CD4-positive, CD25-positive, alpha-beta regulatory T cell (primary cell): ENCODE measurements around the gene EZR. TPM values are rescaled to one million over a fixed set of nuclear protein-coding genes. Genes with fewer than 3 reads are reported as not detected.

Source experiments
- ATAC-seq, 2 donors: fragments of 150-1000 bp; cut with Tn5 transposase; one replicate each; pipeline ENCODE4 v1.10.0; 2021; ENCODE audit warnings: low read depth in 2 of 2, moderate number of reproducible peaks in 2 of 2, moderate library complexity in 1 of 2
- DNase-seq, 3 donors: peaks; one replicate each; pipeline versions ENCODE4 v3.0.0 to v3.0.0-alpha.2; 2012 to 2022; ENCODE audit warnings: mixed read lengths in 1 of 3
- H3K27ac ChIP-seq: one replicate; pipeline ENCODE4 v1.7.0; 2013; ENCODE audit warnings: mild to moderate bottlenecking, low read length; ENCODE audit not compliant: insufficient read depth, poor library complexity, severe bottlenecking
- H3K27me3 ChIP-seq: one replicate; pipeline ENCODE4 v1.7.0; 2013; ENCODE audit warnings: low read length; ENCODE audit not compliant: control insufficient read depth, insufficient read depth
- H3K36me3 ChIP-seq: one replicate; pipeline ENCODE4 v1.7.0; 2013; ENCODE audit warnings: mild to moderate bottlenecking, low read length, moderate library complexity; ENCODE audit not compliant: control insufficient read depth, insufficient read depth
- H3K4me1 ChIP-seq: 2 replicates; pipeline ENCODE4 v1.7.0; 2013; ENCODE audit warnings: mild to moderate bottlenecking, low read length; ENCODE audit not compliant: insufficient read depth, control insufficient read depth, poor library complexity, severe bottlenecking
- H3K4me3 ChIP-seq: one replicate; pipeline ENCODE4 v1.7.0; 2013; ENCODE audit warnings: low read depth, mild to moderate bottlenecking, low read length, moderate library complexity
- H3K9me3 ChIP-seq, 2 experiments: 1 replicate in 1 of 2; 2 replicates in 1 of 2; pipeline ENCODE4 v1.7.0; 2013; ENCODE audit warnings: low read length in 2 of 2, mild to moderate bottlenecking in 1 of 2, moderate library complexity in 1 of 2; ENCODE audit not compliant: control insufficient read depth in 2 of 2
- H3K27ac Mint-ChIP-seq, 3 donors: one replicate each; pipeline ENCODE4 v1.8.0; 2020 to 2022; ENCODE audit warnings: mild to moderate bottlenecking in 3 of 3, mixed read lengths in 3 of 3, moderate library complexity in 2 of 3
- H3K27me3 Mint-ChIP-seq: one replicate; pipeline ENCODE4 v1.8.0; 2022; ENCODE audit warnings: mild to moderate bottlenecking, mixed read lengths
- H3K36me3 Mint-ChIP-seq: one replicate; pipeline ENCODE4 v1.8.0; 2020; ENCODE audit warnings: mixed read lengths
- H3K4me1 Mint-ChIP-seq, 4 donors: one replicate each; pipeline ENCODE4 v1.8.0; 2020 to 2022; ENCODE audit warnings: mixed read lengths in 4 of 4, mild to moderate bottlenecking in 1 of 4
- H3K4me3 Mint-ChIP-seq, 4 donors: one replicate each; pipeline ENCODE4 v1.8.0; 2020 to 2022; ENCODE audit warnings: mild to moderate bottlenecking in 4 of 4, mixed read lengths in 4 of 4, moderate library complexity in 3 of 4
- H3K9me3 Mint-ChIP-seq, 7 donors: one replicate each; pipeline ENCODE4 v1.8.0; 2020 to 2022; ENCODE audit warnings: mixed read lengths in 7 of 7, mild to moderate bottlenecking in 3 of 7, moderate library complexity in 2 of 7
- polyA plus RNA-seq, 4 donors: library from polyadenylated mRNA; unstranded; fragments of 300-500 nt; fragmentation: Illumina TruSeq; gene quantifications; one replicate each; pipeline ENCODE4 v1.2.3, GENCODE V29; 2021
- total RNA-seq: library from RNA; stranded (reverse); gene quantifications from one replicate; pipeline ENCODE4 v1.2.3, GENCODE V29; 2022

Gene EZR
- total and polyA plus RNA-seq, 5 donors from 2014 or later: 310 to 559 (median 396) TPM

DNA sequence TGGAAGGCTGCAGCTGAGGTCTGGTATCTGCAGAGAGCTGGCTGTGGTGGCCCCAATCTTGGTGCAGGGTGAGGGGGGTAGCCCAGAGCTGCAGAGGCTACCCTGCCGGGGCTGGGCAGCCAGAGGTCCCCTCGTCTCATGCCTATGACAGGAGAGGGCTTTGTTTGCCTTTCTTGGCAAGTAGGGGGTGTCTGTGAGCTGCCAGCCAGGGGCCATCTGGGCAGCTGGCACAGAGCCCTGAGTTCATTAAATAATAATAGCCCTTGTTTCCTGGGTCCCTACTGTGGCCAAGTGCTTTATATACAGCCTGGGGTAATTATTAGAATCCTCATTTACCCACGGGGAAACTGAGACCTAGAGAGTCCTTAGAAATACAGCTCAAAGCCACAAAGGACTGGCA is 66.6 kb downstream of the EZR start:
- Histone ChIP-seq H3K36me3 (peaks cover 32% of the 10 kb centered on the region), H3K27ac (no peak overlapping the region), H3K4me3 (no peak overlapping the region), H3K27me3 (no peaks in the 10 kb centered on the region), H3K9me3 (no peaks in the 10 kb centered on the region), H3K4me1 (no peaks in the 10 kb centered on the region)
- no peaks in the 10 kb centered on the region for H3K9me3 Mint-ChIP-seq
- ATAC-seq: no peak
- H3K4me3 Mint-ChIP-seq: no peak overlapping the region
- no peak overlapping the region for H3K27ac Mint-ChIP-seq
- H3K4me1 Mint-ChIP-seq: peaks cover 0 to 3% (median 0%) of the 10 kb centered on the region in 4 donors
- no peak for DNase-seq
- no peaks in the 10 kb centered on the region for H3K27me3 Mint-ChIP-seq
- peaks cover 26% of the 10 kb centered on the region for H3K36me3 Mint-ChIP-seq

DNA sequence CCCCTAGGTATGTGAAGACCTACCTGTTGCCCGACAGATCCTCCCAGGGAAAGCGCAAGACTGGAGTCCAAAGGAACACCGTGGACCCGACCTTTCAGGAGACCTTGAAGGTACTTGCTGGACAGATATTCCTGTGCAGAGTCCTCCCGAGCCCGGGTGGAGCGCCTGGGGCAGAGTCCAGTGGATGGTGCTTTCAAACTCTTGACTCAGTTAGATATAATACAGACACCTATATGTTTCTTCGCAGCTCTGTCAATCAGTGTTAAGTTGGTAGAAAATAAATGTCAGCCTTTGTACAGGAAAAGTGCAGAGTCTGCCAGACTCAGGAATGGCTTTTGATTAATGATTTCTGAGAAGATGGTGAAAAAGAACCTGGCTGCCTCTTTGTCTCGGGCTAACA is 67.2 kb downstream of the EZR start:
- peaks cover 20% of the 10 kb centered on the region for H3K36me3 Mint-ChIP-seq
- H3K4me1 Mint-ChIP-seq: peaks cover 0 to 3% (median 0%) of the 10 kb centered on the region in 4 donors
- H3K4me3 Mint-ChIP-seq: no peak overlapping the region
- no peaks in the 10 kb centered on the region for H3K27me3 ChIP-seq
- H3K9me3 ChIP-seq: no peaks in the 10 kb centered on the region
- H3K4me1 ChIP-seq: no peaks in the 10 kb centered on the region
- no peak overlapping the region for H3K4me3 ChIP-seq
- H3K36me3 ChIP-seq: peaks cover 36% of the 10 kb centered on the region
- H3K9me3 Mint-ChIP-seq: no peaks in the 10 kb centered on the region
- H3K27me3 Mint-ChIP-seq: no peaks in the 10 kb centered on the region
- DNase-seq (no peak), ATAC-seq (no peak)
- H3K27ac Mint-ChIP-seq: peak overlapping the region in 1 of 3 donors; percentile 23
- H3K27ac ChIP-seq: no peak overlapping the region

DNA sequence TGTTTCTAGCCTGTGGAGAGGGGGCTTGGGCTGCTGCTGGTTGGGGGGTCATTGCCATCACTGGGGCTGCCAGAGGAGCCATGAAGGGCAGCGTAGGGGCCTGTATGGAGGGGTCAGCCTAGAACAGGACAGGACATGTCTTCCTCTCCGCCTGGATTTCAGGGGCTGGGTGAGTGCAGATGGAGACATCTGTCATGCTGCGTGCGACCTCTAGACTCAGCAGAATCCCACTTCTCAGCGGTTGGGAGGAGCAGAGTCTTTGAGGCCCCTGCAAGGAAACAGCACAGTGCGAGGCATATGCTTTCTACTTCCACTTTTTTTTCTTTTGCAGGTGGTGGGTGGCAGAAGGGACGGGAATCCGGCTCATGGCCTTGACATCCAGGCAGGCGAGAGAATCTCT is 67.9 kb downstream of the EZR start:
- Histone ChIP-seq H3K36me3 (peaks cover 36% of the 10 kb centered on the region), H3K4me3 (no peak overlapping the region), H3K27ac (no peak overlapping the region), H3K4me1 (no peaks in the 10 kb centered on the region), H3K9me3 (no peaks in the 10 kb centered on the region), H3K27me3 (no peaks in the 10 kb centered on the region)
- no peak for ATAC-seq
- Mint-ChIP-seq H3K27ac (peak overlapping the region in 2 of 3 donors; percentile 23 to 48), H3K36me3 (peaks cover 20% of the 10 kb centered on the region), H3K4me1 (peaks cover 0 to 3% (median 0%) of the 10 kb centered on the region in 4 donors), H3K4me3 (no peak overlapping the region), H3K9me3 (no peaks in the 10 kb centered on the region), H3K27me3 (no peaks in the 10 kb centered on the region)
- no peak for DNase-seq

DNA sequence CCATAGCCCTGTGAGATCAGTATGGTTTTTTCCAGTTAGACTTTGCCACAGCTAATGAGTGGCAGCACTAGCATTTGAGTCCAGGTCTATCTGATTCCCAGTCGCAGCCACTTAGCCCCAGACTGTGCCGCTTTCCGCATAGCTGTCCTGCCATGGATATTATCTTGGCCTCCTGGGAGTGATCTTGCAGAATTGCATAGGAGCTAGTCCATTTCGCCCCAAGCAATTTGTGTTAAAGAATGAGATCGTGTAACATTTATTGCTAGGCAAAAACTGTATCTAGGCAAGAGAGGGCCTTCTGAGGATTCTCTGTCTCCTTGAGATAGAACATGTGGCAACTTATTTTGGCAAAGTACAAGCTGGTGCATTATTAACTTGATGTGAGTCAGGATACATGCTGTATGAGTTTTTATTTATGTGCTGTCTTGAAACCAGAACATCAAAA is 74.2 kb downstream of the EZR start:
- peaks cover 0 to 5% (median 2%) of the 10 kb centered on the region in 4 donors for H3K4me1 Mint-ChIP-seq
- no peak for ATAC-seq
- no peaks in the 10 kb centered on the region for H3K9me3 ChIP-seq
- peaks cover 0 to 2% (median 0%) of the 10 kb centered on the region in 7 donors for H3K9me3 Mint-ChIP-seq
- H3K27ac Mint-ChIP-seq: peak overlapping the region in 1 of 3 donors; percentile 32
- H3K27ac ChIP-seq: no peak overlapping the region
- no peak for DNase-seq
- H3K27me3 ChIP-seq: no peaks in the 10 kb centered on the region
- H3K27me3 Mint-ChIP-seq: no peaks in the 10 kb centered on the region
- H3K36me3 ChIP-seq: peaks cover 42% of the 10 kb centered on the region
- H3K36me3 Mint-ChIP-seq: peaks cover 48% of the 10 kb centered on the region
- H3K4me1 ChIP-seq: no peaks in the 10 kb centered on the region
- H3K4me3 ChIP-seq: no peak overlapping the region
- H3K4me3 Mint-ChIP-seq: no peak overlapping the region

DNA sequence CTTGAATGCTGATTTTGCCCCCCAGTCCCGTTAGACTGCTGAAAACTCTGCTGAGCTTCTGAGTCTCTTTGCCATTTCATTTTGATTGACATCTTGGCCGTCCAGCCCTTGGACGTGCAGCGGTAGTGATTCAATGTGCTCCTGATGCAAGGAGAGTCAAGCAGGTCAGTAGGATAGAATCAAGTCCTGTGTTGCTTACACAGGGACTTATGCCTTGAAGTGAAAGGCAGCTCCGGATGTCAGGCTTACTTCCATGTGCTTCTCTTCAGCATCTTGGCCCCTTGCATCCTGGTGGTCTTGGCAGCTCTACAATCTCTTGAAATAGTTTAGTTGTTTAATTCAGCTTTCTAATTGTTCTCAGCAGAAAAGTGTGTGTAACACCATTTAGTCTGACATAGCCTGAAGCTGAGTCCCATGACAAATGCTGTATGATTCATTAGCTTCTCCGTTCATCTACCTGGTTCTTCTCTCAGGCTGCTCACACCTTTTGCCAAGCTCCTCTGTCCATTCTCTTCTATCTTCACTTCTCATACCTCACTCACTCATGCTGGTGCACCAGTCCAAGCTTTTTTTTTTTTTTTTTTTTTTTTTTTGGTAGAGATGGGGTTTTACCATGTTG is 76.0 kb downstream of the EZR start:
- peaks cover 7 to 11% of the 10 kb centered on the region in 2 experiments for H3K9me3 ChIP-seq
- no peak overlapping the region for H3K27ac Mint-ChIP-seq
- no peak overlapping the region for H3K27ac ChIP-seq
- no peaks in the 10 kb centered on the region for H3K27me3 Mint-ChIP-seq
- no peak for ATAC-seq
- peaks cover 0 to 11% (median under 1%) of the 10 kb centered on the region in 4 donors for H3K4me1 Mint-ChIP-seq
- H3K4me3 Mint-ChIP-seq: no peak overlapping the region
- DNase-seq: no peak
- peaks cover 0 to 13% (median 3%) of the 10 kb centered on the region in 7 donors for H3K9me3 Mint-ChIP-seq
- H3K36me3 ChIP-seq: peaks cover 54% of the 10 kb centered on the region
- H3K4me3 ChIP-seq: no peak overlapping the region
- peaks cover 57% of the 10 kb centered on the region for H3K36me3 Mint-ChIP-seq
- H3K27me3 ChIP-seq: no peaks in the 10 kb centered on the region
- H3K4me1 ChIP-seq: no peaks in the 10 kb centered on the region

DNA sequence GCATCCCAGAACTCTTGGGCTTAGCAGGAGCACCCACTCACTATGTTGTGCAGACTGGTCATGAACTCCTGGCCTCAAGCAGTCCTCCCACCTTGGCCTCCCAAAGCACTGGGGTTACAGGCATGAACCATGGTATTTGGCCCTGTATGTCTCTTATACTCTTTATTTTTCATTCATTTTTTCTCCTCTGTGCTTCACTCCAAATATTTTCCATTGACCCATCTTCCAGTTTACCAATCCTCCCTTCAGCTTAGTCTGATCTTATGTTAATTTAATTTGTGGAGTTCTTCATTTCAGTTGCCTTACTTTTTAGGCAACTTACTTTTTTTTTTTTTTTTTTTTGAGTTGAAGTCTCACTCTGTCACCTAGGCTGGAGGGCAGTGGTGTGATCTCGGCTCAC is 79.5 kb downstream of the EZR start:
- H3K27ac ChIP-seq: no peak overlapping the region
- Mint-ChIP-seq H3K4me3 (no peak overlapping the region), H3K27ac (no peak overlapping the region), H3K4me1 (peaks cover 0 to 8% (median 1%) of the 10 kb centered on the region in 4 donors), H3K36me3 (peaks cover 53% of the 10 kb centered on the region), H3K9me3 (peaks cover 0 to 14% (median 3%) of the 10 kb centered on the region in 7 donors), H3K27me3 (no peaks in the 10 kb centered on the region)
- no peaks in the 10 kb centered on the region for H3K27me3 ChIP-seq
- peaks cover 50% of the 10 kb centered on the region for H3K36me3 ChIP-seq
- DNase-seq: no peak
- no peak overlapping the region for H3K4me3 ChIP-seq
- no peak for ATAC-seq
- H3K9me3 ChIP-seq: peaks cover 7 to 11% of the 10 kb centered on the region in 2 experiments
- H3K4me1 ChIP-seq: no peaks in the 10 kb centered on the region

DNA sequence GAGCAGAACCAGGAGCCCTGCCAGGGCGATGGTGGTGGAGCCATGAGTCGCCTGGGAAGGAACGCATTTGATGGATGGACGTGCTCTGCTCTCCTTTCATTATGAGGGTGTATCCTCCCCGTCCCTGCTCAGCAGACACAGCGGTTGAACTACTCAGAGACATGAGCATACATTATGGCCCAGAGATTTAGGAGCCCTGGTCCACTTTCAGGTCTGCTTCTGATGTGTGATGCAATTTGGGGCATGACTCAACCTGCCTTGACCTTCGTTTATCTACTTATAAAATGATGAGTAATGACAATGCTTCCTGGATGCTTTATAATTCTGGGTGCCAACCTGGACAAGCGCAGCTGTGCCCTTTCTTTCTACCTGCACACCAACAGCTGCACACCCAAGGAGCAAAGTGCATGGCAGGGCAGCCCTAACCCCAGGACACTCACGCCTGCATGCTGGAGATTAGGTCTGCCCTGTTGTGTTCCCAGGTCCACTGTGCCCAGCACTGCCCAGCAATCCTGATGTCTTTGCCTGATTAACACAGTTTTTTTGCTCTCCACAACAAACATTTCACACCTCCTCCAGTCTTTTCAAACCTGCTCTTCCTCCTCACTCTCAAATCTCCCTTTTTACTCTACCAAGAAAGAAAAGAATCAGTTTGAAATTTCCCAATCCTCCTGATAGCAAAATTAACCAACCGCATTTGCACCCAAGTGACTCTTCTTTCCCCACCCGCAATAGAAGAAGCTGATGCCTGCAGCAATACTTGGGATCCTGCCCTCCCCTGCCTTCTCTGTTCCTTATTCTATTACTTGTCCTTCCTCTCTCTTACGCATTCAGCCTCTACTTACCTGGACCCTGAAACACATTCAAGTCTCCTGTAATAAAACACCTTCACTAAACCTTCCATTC is 81.2 kb downstream of the EZR start:
- H3K4me1 Mint-ChIP-seq: peaks cover 0 to 6% (median under 1%) of the 10 kb centered on the region in 4 donors
- no peaks in the 10 kb centered on the region for H3K4me1 ChIP-seq
- peaks cover 53% of the 10 kb centered on the region for H3K36me3 ChIP-seq
- H3K4me3 Mint-ChIP-seq: no peak overlapping the region
- DNase-seq (no peak), ATAC-seq (no peak)
- H3K27me3 Mint-ChIP-seq: no peaks in the 10 kb centered on the region
- H3K36me3 Mint-ChIP-seq: peaks cover 48% of the 10 kb centered on the region
- peaks cover 0 to 18% (median 3%) of the 10 kb centered on the region in 7 donors for H3K9me3 Mint-ChIP-seq
- H3K27ac Mint-ChIP-seq: peak overlapping the region in 2 of 3 donors; percentile 54 to 74
- H3K27ac ChIP-seq: no peak overlapping the region
- no peak overlapping the region for H3K4me3 ChIP-seq
- H3K27me3 ChIP-seq: no peaks in the 10 kb centered on the region
- H3K9me3 ChIP-seq: peaks cover 14 to 15% of the 10 kb centered on the region in 2 experiments
